Fibroblast of the aortic adventitia (primary cell): ENCODE results near the gene CCDC28B. TPM values are rescaled to one million over a fixed set of nuclear protein-coding genes. Genes with fewer than 3 reads are reported as not detected.

Source experiments
- DNase-seq: peaks from one replicate; pipeline ENCODE4 v3.0.0-alpha.2; 2010; ENCODE audit warnings: low read depth
- H3K4me3 ChIP-seq: 2 replicates; pipeline ENCODE4 v1.5.1; 2011; ENCODE audit warnings: low read depth, mild to moderate bottlenecking, control low read depth, low read length, moderate library complexity
- total RNA-seq: library from RNA; depleted of rRNA; stranded (reverse); fragments of >200 nt; gene quantifications from 2 replicates; pipeline ENCODE4 v1.2.3, GENCODE V29; 2012; ENCODE audit warnings: low replicate concordance
- TF ChIP-seq, protein P1 (sequence below): IDR thresholded peaks from 2 replicates; pipeline ENCODE4 v1.5.1; 2011; ENCODE audit warnings: mild to moderate bottlenecking, low read length, control low read depth, inconsistent platforms; ENCODE audit not compliant: insufficient read depth

The CCDC28B gene
- total RNA-seq, 1 donor, result 6.0 TPM

DNA sequence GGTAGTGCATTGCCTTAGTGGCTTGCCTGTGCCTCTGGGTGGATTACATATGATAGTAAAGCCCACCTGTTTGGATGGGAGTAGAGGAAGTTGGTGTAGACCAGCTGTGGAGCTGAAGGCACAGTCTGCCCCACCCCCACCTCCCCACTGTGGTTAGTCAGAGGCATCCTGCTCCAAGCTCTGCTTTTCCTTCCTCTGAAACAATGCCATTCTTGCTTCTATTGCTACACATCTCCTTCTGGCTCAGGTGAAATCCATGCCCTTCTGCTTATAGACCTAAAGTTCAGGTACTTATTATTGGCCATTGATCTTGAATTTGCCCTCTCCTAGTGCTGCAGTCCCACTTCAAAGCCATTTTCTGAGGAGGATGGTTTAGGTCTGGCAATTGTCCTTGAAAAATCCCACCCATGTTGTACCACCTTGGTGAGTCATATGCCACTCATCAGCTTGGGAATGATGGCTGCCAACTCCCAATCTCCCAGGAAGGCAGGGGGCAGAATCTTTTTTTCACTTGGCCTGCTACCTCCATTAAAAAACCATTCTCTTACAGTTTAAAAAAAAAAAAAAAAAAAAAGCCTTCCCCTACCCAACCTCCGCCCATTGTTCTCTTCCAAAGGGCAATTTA is 27.7 kb upstream of the CCDC28B start:
- H3K4me3 ChIP-seq, result no peak overlapping the region
- TF ChIP-seq, protein P1, sequence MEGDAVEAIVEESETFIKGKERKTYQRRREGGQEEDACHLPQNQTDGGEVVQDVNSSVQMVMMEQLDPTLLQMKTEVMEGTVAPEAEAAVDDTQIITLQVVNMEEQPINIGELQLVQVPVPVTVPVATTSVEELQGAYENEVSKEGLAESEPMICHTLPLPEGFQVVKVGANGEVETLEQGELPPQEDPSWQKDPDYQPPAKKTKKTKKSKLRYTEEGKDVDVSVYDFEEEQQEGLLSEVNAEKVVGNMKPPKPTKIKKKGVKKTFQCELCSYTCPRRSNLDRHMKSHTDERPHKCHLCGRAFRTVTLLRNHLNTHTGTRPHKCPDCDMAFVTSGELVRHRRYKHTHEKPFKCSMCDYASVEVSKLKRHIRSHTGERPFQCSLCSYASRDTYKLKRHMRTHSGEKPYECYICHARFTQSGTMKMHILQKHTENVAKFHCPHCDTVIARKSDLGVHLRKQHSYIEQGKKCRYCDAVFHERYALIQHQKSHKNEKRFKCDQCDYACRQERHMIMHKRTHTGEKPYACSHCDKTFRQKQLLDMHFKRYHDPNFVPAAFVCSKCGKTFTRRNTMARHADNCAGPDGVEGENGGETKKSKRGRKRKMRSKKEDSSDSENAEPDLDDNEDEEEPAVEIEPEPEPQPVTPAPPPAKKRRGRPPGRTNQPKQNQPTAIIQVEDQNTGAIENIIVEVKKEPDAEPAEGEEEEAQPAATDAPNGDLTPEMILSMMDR, result no peak
- DNase-seq, result no peak

DNA sequence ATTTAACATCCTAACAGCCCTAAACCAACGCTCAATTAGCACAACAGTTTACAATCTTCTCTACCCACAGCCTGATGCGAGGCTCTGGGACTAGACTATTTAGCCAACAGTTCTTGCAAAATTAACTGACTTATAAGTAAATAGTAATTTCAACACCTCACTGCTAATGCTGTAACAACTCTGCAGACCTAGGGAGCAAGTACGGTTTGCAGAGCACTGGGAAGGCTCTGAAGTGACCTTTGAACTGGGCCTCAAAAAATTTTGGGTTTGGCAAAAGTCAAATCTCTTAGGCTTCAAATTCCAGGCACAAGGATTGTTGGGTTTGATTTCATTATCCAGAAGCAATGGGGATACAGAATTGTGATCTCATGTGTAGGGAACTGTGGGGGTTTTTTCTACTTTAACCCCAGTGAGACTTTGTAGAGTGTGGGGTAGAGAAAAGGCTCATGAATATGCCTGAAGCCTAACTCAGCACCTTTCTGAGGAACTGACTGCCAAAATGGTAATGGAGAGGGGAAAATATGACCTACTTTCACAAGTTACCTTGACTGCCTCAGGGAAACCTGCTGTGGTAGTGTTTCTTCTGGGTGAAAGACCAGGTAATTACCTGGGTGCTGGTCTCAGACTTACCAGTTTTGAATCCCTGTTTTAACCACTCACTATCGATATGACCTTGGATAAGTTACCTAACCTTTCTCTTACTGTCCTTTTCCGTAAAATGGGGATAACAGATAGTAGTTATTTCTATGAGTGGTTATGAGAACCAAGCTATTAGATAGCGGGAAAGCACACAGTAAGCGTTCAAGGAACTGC is 21.8 kb upstream of the CCDC28B start:
- DNase-seq, result no peak
- TF ChIP-seq, protein P1, result no peak
- no peak overlapping the region for H3K4me3 ChIP-seq

DNA sequence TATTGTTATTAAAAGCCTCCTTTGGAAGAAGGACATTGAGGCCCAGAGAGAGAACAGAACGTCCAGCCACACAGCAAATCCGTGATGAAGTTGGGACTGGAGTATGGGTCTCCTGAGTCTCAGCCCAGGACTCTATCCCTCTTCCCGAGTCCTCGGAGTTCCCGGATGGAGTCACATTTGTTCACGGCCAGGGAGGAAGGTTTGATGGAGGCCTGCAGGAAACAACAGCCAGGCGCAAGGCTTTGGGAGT is 21.3 kb upstream of the CCDC28B start:
- peak overlapping the region; percentile 65 for H3K4me3 ChIP-seq
- TF ChIP-seq, protein P1, result no peak
- no peak for DNase-seq

DNA sequence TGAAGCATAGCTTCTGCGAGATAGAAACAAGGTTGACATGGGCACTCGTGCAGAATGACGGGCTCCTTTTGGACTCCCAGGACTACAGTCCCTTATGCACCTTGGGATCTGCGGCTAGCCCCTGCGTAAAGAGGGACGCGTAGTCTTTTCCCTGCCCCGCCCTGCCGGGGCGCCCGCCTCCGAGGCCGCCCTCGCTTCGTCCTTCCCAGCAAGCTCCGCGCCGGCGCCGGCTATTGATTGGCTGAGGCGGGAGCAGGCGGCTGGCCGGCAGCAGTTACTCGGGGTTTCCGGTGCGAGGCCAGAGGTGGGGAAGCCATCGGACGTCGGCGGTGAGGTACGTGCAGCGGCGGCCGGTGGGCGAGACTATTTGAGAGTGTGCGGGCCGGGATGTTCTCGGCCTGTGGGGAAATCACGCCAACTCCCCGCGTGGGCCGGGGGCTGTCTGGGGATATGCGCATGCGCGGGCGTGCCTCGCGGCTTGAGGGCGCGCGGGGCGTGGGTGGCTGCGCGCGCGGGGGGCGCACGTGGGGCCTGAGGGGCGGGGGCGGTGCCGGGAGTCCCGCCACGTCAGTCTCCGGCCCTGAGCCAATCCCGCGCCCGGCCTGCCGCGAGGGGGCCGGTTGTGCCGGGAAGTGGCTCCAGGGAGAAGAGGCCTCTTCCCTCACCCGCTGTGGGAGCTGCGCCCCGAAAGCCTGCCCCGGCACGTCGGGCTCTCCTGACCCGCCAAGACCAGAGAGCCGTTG is 20.8 kb upstream of the CCDC28B start, which contains the start of gene TXLNA:
TXLNA (plus strand) TSS at position 233 of the 743 bp plus-strand sequence. CDS start 671 bp downstream, outside the sequence.
- DNase-seq, result peak; percentile 88
- H3K4me3 ChIP-seq, result peak within 1 kb of the TSS; percentile 65
- TF ChIP-seq, protein P1, result peak; percentile 6

DNA sequence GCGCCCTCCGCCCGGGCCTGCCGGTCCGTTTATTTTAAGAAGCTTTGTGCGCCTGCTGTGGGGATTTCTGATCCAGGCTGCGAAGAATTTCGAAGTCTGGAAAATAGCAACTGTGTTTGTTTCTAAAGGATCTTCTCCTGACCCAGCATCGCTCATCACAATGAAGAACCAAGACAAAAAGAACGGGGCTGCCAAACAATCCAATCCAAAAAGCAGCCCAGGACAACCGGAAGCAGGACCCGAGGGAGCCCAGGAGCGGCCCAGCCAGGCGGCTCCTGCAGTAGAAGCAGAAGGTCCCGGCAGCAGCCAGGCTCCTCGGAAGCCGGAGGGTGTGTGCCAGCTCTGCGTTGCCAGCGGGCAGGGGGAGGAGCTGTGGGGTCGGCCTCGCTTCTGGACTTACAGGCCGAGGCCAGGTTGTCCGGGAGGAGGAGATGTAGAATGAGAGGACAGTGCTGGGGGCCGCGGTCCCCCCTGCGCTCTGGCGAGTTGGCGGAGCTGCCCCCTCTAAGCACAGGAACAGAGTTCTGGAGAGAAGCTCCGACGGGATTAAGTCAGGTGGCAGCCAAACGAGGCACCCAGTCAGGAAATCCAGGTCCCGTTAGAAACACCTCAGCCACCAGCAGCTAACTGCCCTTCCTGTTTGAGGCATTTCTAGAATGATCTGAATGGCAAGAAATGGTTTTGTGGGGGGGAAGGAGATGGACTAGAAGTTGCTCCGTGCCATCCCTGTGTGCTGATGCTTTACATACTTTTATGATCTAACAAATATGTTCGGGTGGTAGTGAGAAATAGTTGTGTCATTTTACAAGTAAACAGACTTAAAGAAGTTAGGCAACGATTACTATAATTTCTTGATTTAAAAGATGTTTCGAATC is 20.0 kb upstream of the CCDC28B start:
- TF ChIP-seq, protein P1, result no peak
- H3K4me3 ChIP-seq, result peak overlapping the region; percentile 65
- DNase-seq, result peak; percentile 60

DNA sequence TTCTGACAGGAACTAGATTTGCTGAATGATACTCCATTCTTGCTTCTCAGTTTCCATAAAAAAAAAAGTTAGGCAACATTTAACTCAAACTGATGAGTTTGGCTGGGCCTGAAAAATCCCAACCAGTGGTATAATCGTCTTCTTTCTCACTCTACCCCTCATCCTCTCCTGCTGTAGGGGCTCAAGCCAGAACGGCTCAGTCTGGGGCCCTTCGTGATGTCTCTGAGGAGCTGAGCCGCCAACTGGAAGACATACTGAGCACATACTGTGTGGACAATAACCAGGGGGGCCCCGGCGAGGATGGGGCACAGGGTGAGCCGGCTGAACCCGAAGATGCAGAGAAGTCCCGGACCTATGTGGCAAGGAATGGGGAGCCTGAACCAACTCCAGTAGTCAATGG is 19.3 kb upstream of the CCDC28B start:
- DNase-seq, result no peak
- TF ChIP-seq, protein P1, result no peak

More for the DNA sequence above, 19.3 kb upstream of the CCDC28B start:
- peak overlapping the region; percentile 65 for H3K4me3 ChIP-seq
